ENCODE data around the gene ADM5.

ADM5 gene

DNA sequence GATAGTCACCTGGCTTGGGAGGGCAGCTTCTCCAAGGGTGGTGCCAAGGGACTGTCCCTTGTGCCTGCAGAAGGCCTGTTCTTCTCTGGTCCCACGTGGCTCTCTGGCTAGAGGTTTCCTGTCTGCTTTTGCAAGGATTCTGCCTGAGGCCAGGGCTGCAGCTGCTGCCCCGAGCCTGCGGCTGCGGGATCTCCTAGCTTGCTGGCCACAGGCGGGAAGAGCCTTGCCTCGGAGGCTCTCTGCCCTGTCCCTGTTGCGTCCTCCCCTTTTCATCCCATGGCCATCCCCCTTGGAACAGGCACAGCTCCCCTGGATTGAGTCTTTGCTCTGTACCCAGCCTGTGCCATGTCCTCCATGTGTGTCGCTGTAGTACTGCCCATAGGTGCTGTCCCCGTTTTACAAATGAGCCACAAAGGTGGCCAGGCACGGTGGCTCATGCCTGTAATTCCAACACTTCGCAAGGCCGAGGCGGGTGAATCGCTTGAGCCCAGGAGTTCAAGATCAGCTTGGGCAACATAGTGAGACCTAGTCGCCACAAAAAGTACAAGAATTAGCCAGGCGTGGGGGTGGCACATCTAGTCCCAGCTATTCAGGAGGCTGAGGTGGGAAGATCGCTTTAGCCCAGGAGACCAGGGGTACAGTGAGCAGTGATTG lies 32.8 kb upstream of the ADM5 start:
- H3K79me2 ChIP-seq (ENCODE audit: insufficient read depth, low read length), result no peaks in the 10 kb centered on the region
- TF ChIP-seq EZH2 (IDR thresholded peaks at IDR 0.05; ENCODE audit: borderline replicate concordance, low read length), result no peak
- TF ChIP-seq, protein P1, sequence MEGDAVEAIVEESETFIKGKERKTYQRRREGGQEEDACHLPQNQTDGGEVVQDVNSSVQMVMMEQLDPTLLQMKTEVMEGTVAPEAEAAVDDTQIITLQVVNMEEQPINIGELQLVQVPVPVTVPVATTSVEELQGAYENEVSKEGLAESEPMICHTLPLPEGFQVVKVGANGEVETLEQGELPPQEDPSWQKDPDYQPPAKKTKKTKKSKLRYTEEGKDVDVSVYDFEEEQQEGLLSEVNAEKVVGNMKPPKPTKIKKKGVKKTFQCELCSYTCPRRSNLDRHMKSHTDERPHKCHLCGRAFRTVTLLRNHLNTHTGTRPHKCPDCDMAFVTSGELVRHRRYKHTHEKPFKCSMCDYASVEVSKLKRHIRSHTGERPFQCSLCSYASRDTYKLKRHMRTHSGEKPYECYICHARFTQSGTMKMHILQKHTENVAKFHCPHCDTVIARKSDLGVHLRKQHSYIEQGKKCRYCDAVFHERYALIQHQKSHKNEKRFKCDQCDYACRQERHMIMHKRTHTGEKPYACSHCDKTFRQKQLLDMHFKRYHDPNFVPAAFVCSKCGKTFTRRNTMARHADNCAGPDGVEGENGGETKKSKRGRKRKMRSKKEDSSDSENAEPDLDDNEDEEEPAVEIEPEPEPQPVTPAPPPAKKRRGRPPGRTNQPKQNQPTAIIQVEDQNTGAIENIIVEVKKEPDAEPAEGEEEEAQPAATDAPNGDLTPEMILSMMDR (IDR thresholded peaks at IDR 0.05; ENCODE audit: low read length), result no peak
- H3K9me2 ChIP-seq (ENCODE audit: low read depth, low read length), result no peaks in the 10 kb centered on the region
- H3K27ac ChIP-seq (ENCODE audit: low read depth, low read length, poor library complexity, severe bottlenecking), result no peak overlapping the region
- peaks cover 89% of the 10 kb centered on the region for H3K36me3 ChIP-seq (ENCODE audit: insufficient read depth, low read length)
- no peaks in the 10 kb centered on the region for H3F3A ChIP-seq (ENCODE audit: insufficient read depth, low read length)
- H3K9ac ChIP-seq (ENCODE audit: low read length), result no peak overlapping the region
- H3K4me2 ChIP-seq (ENCODE audit: low read length), result no peak overlapping the region
- no peak overlapping the region for H2AFZ ChIP-seq (ENCODE audit: low read length)
- H3K27me3 ChIP-seq (ENCODE audit: insufficient read depth, low read length), result no peaks in the 10 kb centered on the region
- H4K20me1 ChIP-seq (ENCODE audit: insufficient read depth, low read length), result no peaks in the 10 kb centered on the region
- H3K4me3 ChIP-seq (ENCODE audit: low read depth, low read length, poor library complexity, severe bottlenecking), result no peak overlapping the region
- H3K4me1 ChIP-seq (ENCODE audit: insufficient read depth, low read length, severe bottlenecking), result no peaks in the 10 kb centered on the region
- H3K9me3 ChIP-seq (ENCODE audit: low read length), result no peaks in the 10 kb centered on the region

DNA sequence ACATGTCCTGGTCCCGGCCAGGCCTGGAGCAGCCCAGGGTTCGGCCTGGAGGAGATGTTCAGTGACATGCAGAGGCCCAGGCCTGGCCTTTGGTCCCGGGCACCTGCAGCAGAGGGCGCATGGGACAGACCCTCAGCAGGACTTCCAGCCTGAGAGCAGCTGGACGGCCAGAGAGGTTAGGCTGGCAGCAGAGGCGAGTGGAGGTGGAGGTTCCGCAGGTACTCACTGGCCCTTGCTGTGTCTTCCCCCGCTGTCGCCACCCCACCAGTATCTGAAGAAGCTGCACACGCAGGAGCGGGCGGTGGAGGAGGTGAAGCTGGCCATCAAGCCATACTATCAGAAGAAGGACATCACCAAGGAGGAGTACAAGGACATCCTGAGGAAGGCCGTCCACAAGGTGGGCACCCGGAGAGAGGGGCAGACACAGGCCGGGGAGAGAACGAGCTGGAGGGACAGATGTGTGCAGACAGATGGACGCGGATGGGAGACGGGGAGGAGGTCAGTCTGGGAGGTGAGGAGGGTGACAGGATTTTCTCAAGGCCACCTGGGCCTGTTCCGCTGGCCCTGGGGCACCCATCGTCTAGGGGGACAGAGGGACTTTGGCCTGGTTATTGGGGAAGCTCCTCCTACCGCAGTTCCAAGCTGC lies 31.8 kb upstream of the ADM5 start:
- Histone ChIP-seq H3K9ac (ENCODE audit: low read length) (no peak overlapping the region), H3K9me2 (ENCODE audit: low read depth, low read length) (no peaks in the 10 kb centered on the region), H3K4me2 (ENCODE audit: low read length) (no peak overlapping the region), H3K4me3 (ENCODE audit: low read depth, low read length, poor library complexity, severe bottlenecking) (no peak overlapping the region), H3K27me3 (ENCODE audit: insufficient read depth, low read length) (no peaks in the 10 kb centered on the region), H4K20me1 (ENCODE audit: insufficient read depth, low read length) (no peaks in the 10 kb centered on the region), H3K79me2 (ENCODE audit: insufficient read depth, low read length) (no peaks in the 10 kb centered on the region), H3K9me3 (ENCODE audit: low read length) (no peaks in the 10 kb centered on the region), H3K36me3 (ENCODE audit: insufficient read depth, low read length) (peaks cover 94% of the 10 kb centered on the region), H2AFZ (ENCODE audit: low read length) (no peak overlapping the region), H3K4me1 (ENCODE audit: insufficient read depth, low read length, severe bottlenecking) (no peaks in the 10 kb centered on the region), H3K27ac (ENCODE audit: low read depth, low read length, poor library complexity, severe bottlenecking) (no peak overlapping the region), H3F3A (ENCODE audit: insufficient read depth, low read length) (no peaks in the 10 kb centered on the region)
- TF ChIP-seq, protein P1 (IDR thresholded peaks at IDR 0.05; ENCODE audit: low read length), result no peak
- TF ChIP-seq EZH2 (IDR thresholded peaks at IDR 0.05; ENCODE audit: borderline replicate concordance, low read length), result no peak

DNA sequence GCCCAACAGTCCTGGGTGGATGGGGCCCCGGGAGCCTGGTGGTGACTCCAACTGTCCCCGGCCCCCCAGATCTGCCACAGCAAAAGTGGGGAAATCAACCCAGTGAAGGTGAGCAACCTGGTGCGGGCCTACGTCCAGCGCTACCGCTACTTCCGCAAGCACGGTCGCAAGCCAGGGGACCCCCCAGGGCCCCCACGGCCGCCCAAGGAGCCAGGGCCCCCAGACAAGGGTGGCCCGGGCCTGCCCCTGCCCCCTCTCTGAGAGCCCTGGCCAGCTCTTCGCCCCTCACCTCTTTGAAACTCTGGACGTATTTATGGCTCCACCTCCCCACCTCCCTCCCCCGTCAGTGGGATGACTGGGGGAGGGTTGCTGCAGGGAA lies 31.3 kb upstream of the ADM5 start:
- H3K4me2 ChIP-seq (ENCODE audit: low read length), result no peak overlapping the region
- H4K20me1 ChIP-seq (ENCODE audit: insufficient read depth, low read length), result no peaks in the 10 kb centered on the region
- TF ChIP-seq EZH2 (IDR thresholded peaks at IDR 0.05; ENCODE audit: borderline replicate concordance, low read length), result no peak
- TF ChIP-seq, protein P1 (IDR thresholded peaks at IDR 0.05; ENCODE audit: low read length), result no peak
- H3F3A ChIP-seq (ENCODE audit: insufficient read depth, low read length), result no peaks in the 10 kb centered on the region
- no peak overlapping the region for H3K27ac ChIP-seq (ENCODE audit: low read depth, low read length, poor library complexity, severe bottlenecking)
- H3K4me1 ChIP-seq (ENCODE audit: insufficient read depth, low read length, severe bottlenecking), result no peaks in the 10 kb centered on the region
- H3K36me3 ChIP-seq (ENCODE audit: insufficient read depth, low read length), result peaks cover 94% of the 10 kb centered on the region
- no peak overlapping the region for H2AFZ ChIP-seq (ENCODE audit: low read length)
- no peaks in the 10 kb centered on the region for H3K9me3 ChIP-seq (ENCODE audit: low read length)
- H3K9me2 ChIP-seq (ENCODE audit: low read depth, low read length), result no peaks in the 10 kb centered on the region
- no peaks in the 10 kb centered on the region for H3K27me3 ChIP-seq (ENCODE audit: insufficient read depth, low read length)
- no peaks in the 10 kb centered on the region for H3K79me2 ChIP-seq (ENCODE audit: insufficient read depth, low read length)
- H3K4me3 ChIP-seq (ENCODE audit: low read depth, low read length, poor library complexity, severe bottlenecking), result no peak overlapping the region
- H3K9ac ChIP-seq (ENCODE audit: low read length), result no peak overlapping the region
